K562 (cell line): Measurements from ENCODE around the gene PDGFRA. TPM values are rescaled to one million over a fixed set of nuclear protein-coding genes. Genes with fewer than 3 reads are reported as not detected.

Experiments used
- ATAC-seq: fragments of 200-7000 bp; cut with Tn5 transposase; 3 replicates; pipeline ENCODE4 v1.9.1; 2020; ENCODE audit warnings: moderate library complexity
- BruUV-seq: library from RNA; stranded (reverse); fragments of 400-500 nt; replicated peaks from 2 replicates; lab custom pipeline; 2021; lab: Mats Ljungman, UMichigan
- CTCF ChIA-PET: fragments of 300-600 bp; formaldehyde crosslinking; extraction: SDS; loops from one replicate; lab custom pipeline; 2021; ENCODE audit warnings: low intra/inter-chr PET ratio; lab: Yijun Ruan, JAX
- POLR2A ChIA-PET: fragments of 300-600, 350-650 bp; sonication (Branson Sonifier 250); formaldehyde crosslinking; extraction: SDS; loops from one replicate; lab custom pipeline; 2021; ENCODE audit warnings: antibody characterized with exemption, inconsistent platforms; lab: Yijun Ruan, JAX
- DNase-seq, 4 experiments: peaks; one replicate each; pipeline versions ENCODE4 v3.0.0 to v3.0.0-alpha.2; 2011 to 2018; ENCODE audit warnings: low spot score in 3 of 4, mixed read lengths in 3 of 4; ENCODE audit errors: extremely low read depth in 1 of 4
- FAIRE-seq: peaks from 2 replicates; lab custom pipeline; 2011; peaks lifted over from hg19 to GRCh38; lab: Jason Lieb, UNC
- H2AFZ ChIP-seq: 2 replicates; pipeline ENCODE4 v1.6.0; 2011; ENCODE audit warnings: low read depth, low read length, control low read depth, inconsistent platforms
- H3K27ac ChIP-seq: fragments of 200-600 bp; 3 replicates; pipeline ENCODE4 v1.8.0; 2011; ENCODE audit warnings: low read depth, mild to moderate bottlenecking, control low read depth, inconsistent platforms, low read length, moderate library complexity, mixed read lengths; ENCODE audit errors: extremely low read depth
- H3K27me3 ChIP-seq, 2 experiments: fragments of 300-600 bp in 1 of 2; 2 replicates in 1 of 2; 3 replicates in 1 of 2; pipeline versions ENCODE4 v1.6.0 to v1.8.0; 2011; ENCODE audit warnings: inconsistent platforms in 2 of 2, low read length in 2 of 2, mild to moderate bottlenecking in 1 of 2, mixed read lengths in 1 of 2, moderate library complexity in 1 of 2; ENCODE audit not compliant: control insufficient read depth in 2 of 2, insufficient read depth in 2 of 2
- H3K36me3 ChIP-seq: fragments of 300-600 bp; 3 replicates; pipeline ENCODE4 v1.8.0; 2011; ENCODE audit warnings: mild to moderate bottlenecking, low read length, inconsistent platforms; ENCODE audit not compliant: control insufficient read depth, insufficient read depth
- H3K4me1 ChIP-seq, 2 experiments: fragments of 200-600 bp in 1 of 2; replicated peaks in 1 of 2; 2 replicates in 1 of 2; 3 replicates in 1 of 2; pipeline versions ENCODE4 v1.5.1 to v1.8.0; 2011; ENCODE audit warnings: inconsistent platforms in 2 of 2, low read length in 2 of 2, mild to moderate bottlenecking in 1 of 2, mixed read lengths in 1 of 2, moderate library complexity in 1 of 2; ENCODE audit not compliant: control insufficient read depth in 2 of 2, insufficient read depth in 2 of 2
- H3K4me2 ChIP-seq: 2 replicates; pipeline ENCODE4 v1.6.1; 2011; ENCODE audit warnings: low read length, control low read depth, inconsistent platforms, mixed read lengths; ENCODE audit not compliant: insufficient read depth
- H3K4me3 ChIP-seq: fragments of 200-600 bp; sonication (generic), shearing (Covaris generic); 2 replicates; pipeline ENCODE4 v1.5.1; 2016; ENCODE audit warnings: control low read depth, inconsistent platforms
- H3K79me2 ChIP-seq: fragments of 200-600 bp; 3 replicates; pipeline ENCODE4 v1.8.0; 2011; ENCODE audit warnings: low read length, inconsistent platforms; ENCODE audit not compliant: control insufficient read depth, insufficient read depth
- H3K9ac ChIP-seq, 2 experiments: 2 replicates each; pipeline versions ENCODE4 v1.6.0 to v1.6.1; 2011; ENCODE audit warnings: low read depth in 2 of 2, low read length in 2 of 2, control low read depth in 1 of 2, inconsistent platforms in 1 of 2, mild to moderate bottlenecking in 1 of 2, mixed read lengths in 1 of 2; ENCODE audit not compliant: insufficient read depth in 1 of 2
- H3K9me1 ChIP-seq: one replicate; pipeline ENCODE4 v1.6.0; 2011; ENCODE audit warnings: inconsistent platforms, mild to moderate bottlenecking, low read length, moderate library complexity; ENCODE audit not compliant: control insufficient read depth, insufficient read depth
- H3K9me3 ChIP-seq: replicated peaks from 2 replicates; pipeline ENCODE4 v1.5.1; 2011; ENCODE audit warnings: low read depth, low read length, inconsistent platforms; ENCODE audit not compliant: control insufficient read depth, insufficient read depth
- H4K20me1 ChIP-seq: replicated peaks from 2 replicates; pipeline ENCODE4 v1.6.1; 2011; ENCODE audit warnings: low read length, inconsistent platforms, mixed read lengths; ENCODE audit not compliant: control insufficient read depth, insufficient read depth
- ARHGAP35 ChIP-seq: fragments of 450-650 bp; IDR thresholded peaks from 2 replicates; pipeline ENCODE4 v1.6.1; 2018; ENCODE audit not compliant: partially characterized antibody
- CHD4 ChIP-seq: fragments of 200-600 bp; sonication (generic); IDR thresholded peaks from 3 replicates; pipeline ENCODE4 v1.6.1; 2012; ENCODE audit warnings: low read depth, mild to moderate bottlenecking, mixed read lengths, low read length, inconsistent platforms; ENCODE audit not compliant: insufficient read depth, insufficient replicate concordance, poor library complexity, severe bottlenecking
- EGR1 ChIP-seq: fragments of 450-650 bp; conservative IDR thresholded peaks from 2 replicates; pipeline ENCODE4 v1.6.1; 2017; ENCODE audit warnings: mild to moderate bottlenecking
- KHSRP ChIP-seq: fragments of 450-650 bp; IDR thresholded peaks from 2 replicates; pipeline ENCODE4 v1.6.1; 2017
- NFE2 ChIP-seq: IDR thresholded peaks from 2 replicates; pipeline ENCODE4 v1.6.1; 2014; ENCODE audit warnings: antibody characterized with exemption, low read depth
- RFX1 ChIP-seq: fragments of 450-650 bp; IDR thresholded peaks from 2 replicates; pipeline ENCODE4 v1.6.1; 2016; ENCODE audit warnings: mild to moderate bottlenecking, moderate library complexity
- TCFL5 ChIP-seq: fragments of 250-450 bp; sonication (Bioruptor Pico); conservative IDR thresholded peaks from 2 replicates; pipeline ENCODE4 v1.6.1; 2021; ENCODE audit warnings: mild to moderate bottlenecking, moderate library complexity, matching md5 sums
- TOE1 ChIP-seq, 2 experiments: fragments of 450-650 bp in 1 of 2; sonication (generic) in 1 of 2; formaldehyde crosslinking in 1 of 2; IDR thresholded peaks; 2 replicates each; pipeline versions ENCODE4 v1.7.1 to v1.8.0; 2016 to 2022; ENCODE audit warnings: borderline replicate concordance in 2 of 2, mild to moderate bottlenecking in 2 of 2, antibody characterized with exemption in 1 of 2, inconsistent platforms in 1 of 2, low read depth in 1 of 2, missing genetic modification reagents in 1 of 2, moderate library complexity in 1 of 2
- WGBS: fragments of 100-300 bp; shearing (Covaris generic); methylation state at CpG from one replicate; pipeline ENCODE4 v1.1.6; 2016; ENCODE audit warnings: low coverage, mixed read lengths; ENCODE audit not compliant: insufficient coverage; ENCODE audit errors: missing lambda C conversion rate; 5-methylcytosine and 5-hydroxymethylcytosine counted together
- in situ Hi-C: fragments of 300-500 bp; cut with MboI; formaldehyde crosslinking; loops from 4 replicates; pipeline ENCODE4 v1.15.0; 2018; ENCODE audit warnings: inconsistent platforms, mixed read lengths
- intact Hi-C: fragments of 100-400 bp; cut with micrococcal nuclease; formaldehyde crosslinking; loops from 2 replicates; pipeline ENCODE4 v1.14.2; 2022
- polyA plus RNA-seq, 8 experiments: library from polyadenylated mRNA; depleted of rRNA in 4 of 8; stranded (reverse) in 5 of 8; unstranded in 3 of 8; fragments of >200 nt; fragmentation: Nextera tagmentation in 2 of 8; fragmentation: Illumina TruSeq in 1 of 8; extraction: Ambion mirVana in 2 of 8; extraction: Trizol in 1 of 8; gene quantifications; 2 replicates each; pipeline versions ENCODE4 v1.2.1 to v1.2.3, GENCODE V29; 2011 to 2014; ENCODE audit warnings: inconsistent platforms in 1 of 8, missing spikeins in 1 of 8
- total RNA-seq, 7 experiments: library from RNA; depleted of rRNA in 6 of 7; stranded (reverse); fragments of >200 nt in 6 of 7; fragmentation: Illumina TruSeq in 2 of 7; extraction: Trizol in 2 of 7; gene quantifications; 2 replicates each; pipeline versions ENCODE4 v1.2.1 to v1.2.3, GENCODE V29; 2011 to 2021; ENCODE audit warnings: low replicate concordance in 1 of 7

Gene PDGFRA
- total and polyA plus RNA-seq, 9 of the 15 experiments (the other 6 are each of a cell fraction or from before 2014, with no cell fraction given): 0.40 TPM; not detected in 8

GRCh38 chr4:54218736-54219135, 10.4 kb upstream of the PDGFRA start:
- no peak for ATAC-seq
- no TSS peak for BruUV-seq
- Histone ChIP-seq H3K27ac (no peak overlapping the region), H3K9me3 (no peaks in the 10 kb centered on the region), H3K4me3 (no peak overlapping the region)
- no peak for TF ChIP-seq NFE2
- no peak for TF ChIP-seq EGR1
- no peak for TF ChIP-seq RFX1
- no peak for TF ChIP-seq KHSRP
- TF ChIP-seq, all 486 proteins: peak for 0
- Histone ChIP-seq H3K4me2 (no peak overlapping the region), H3K9me1 (no peaks in the 10 kb centered on the region), H3K4me1 (no peaks in the 10 kb centered on the region; a peak in 1 of 5 replicates), H3K36me3 (no peaks in the 10 kb centered on the region), H3K27me3 (peaks cover 3 to 4% of the 10 kb centered on the region in 2 experiments; a peak in 3 of 5 replicates), H2AFZ (no peak overlapping the region), H4K20me1 (peaks cover 8% of the 10 kb centered on the region; the same call in 1 of the 2 replicates), H3K79me2 (no peaks in the 10 kb centered on the region), H3K9ac (no peak overlapping the region)
- in situ Hi-C loops: no loop called here
- intact Hi-C loops: loop anchor here (1.0 kb wide), 2 partner anchors 288 to 310 kb away; no protein-coding TSS in a partner anchor
- 3% methylated on average over 6 of the region's 6 CpGs for WGBS
- no peak for FAIRE-seq
- CTCF ChIA-PET: interaction anchor here (0.6 to 1.7 kb wide), 4 partner anchors 289 to 1022 kb away, joined by 3 to 13 read pairs (median 5); no protein-coding TSS in a partner anchor
- POLR2A ChIA-PET: interaction anchor here (1.4 kb wide), 1 partner anchor 310 kb away, joined by 4 read pairs; no protein-coding TSS in a partner anchor
- no peak for DNase-seq

GRCh38 chr4:54224996-54225597, 4.0 kb upstream of the PDGFRA start:
- FAIRE-seq: no peak
- ChIA-PET CTCF (no interaction called here), POLR2A (no interaction called here)
- TF ChIP-seq ARHGAP35: no peak
- no peak for TF ChIP-seq TCFL5
- no peak for TF ChIP-seq CHD4
- TF ChIP-seq TOE1 (IDR thresholded peaks at IDR 0.05; ENCODE audit: borderline replicate concordance): no peak
- no peak for TF ChIP-seq TOE1 (CRISPR knock-in tag; IDR thresholded peaks at IDR 0.05; ENCODE audit: borderline replicate concordance, low read depth)
- intact Hi-C loops (no loop called here), in situ Hi-C loops (loop anchor here (5.0 to 25.0 kb wide), 5 partner anchors 318 to 1838 kb away; no protein-coding TSS in a partner anchor)
- peaks cover 0 to 15% of the 10 kb centered on the region in 2 experiments; a peak in 2 of 5 replicates for H3K4me1 ChIP-seq
- H4K20me1 ChIP-seq: 0 out of 2 replicates have a peak, but pooled peaks cover 11% of the 10 kb centered on the region
- no peak overlapping the region for H3K9ac ChIP-seq
- H3K9me3 ChIP-seq: no peaks in the 10 kb centered on the region
- H3K4me3 ChIP-seq: no peak overlapping the region
- no peaks in the 10 kb centered on the region for H3K9me1 ChIP-seq
- no TSS peak for BruUV-seq
- no peak overlapping the region for H3K4me2 ChIP-seq
- 0% methylated on average over 6 of the region's 6 CpGs for WGBS
- DNase-seq: no peak
- no peak overlapping the region for H3K27ac ChIP-seq
- no peaks in the 10 kb centered on the region for H3K79me2 ChIP-seq
- no peaks in the 10 kb centered on the region for H3K36me3 ChIP-seq
- H3K27me3 ChIP-seq: peaks cover 31 to 51% of the 10 kb centered on the region in 2 experiments
- no peak for ATAC-seq
- H2AFZ ChIP-seq: no peak overlapping the region
